Activated naive CD8-positive, alpha-beta T cell (primary cell): ENCODE data around the gene RDH13.
A peak's percentile ranks its signal among the peaks of the same experiment; 100 is the strongest.
"Not testable (repeated sequence)": the region's sequence is repeated elsewhere in the genome, so short reads cannot be mapped to it uniquely, and the experiment has no call there.

Experiments used
- H3K27ac Mint-ChIP-seq: one replicate; pipeline ENCODE4 v1.8.0; 2021; ENCODE audit warnings: mixed read lengths
- H3K27me3 Mint-ChIP-seq: one replicate; pipeline ENCODE4 v1.8.0; 2021; ENCODE audit warnings: mixed read lengths
- H3K36me3 Mint-ChIP-seq: one replicate; pipeline ENCODE4 v1.8.0; 2021; ENCODE audit warnings: mixed read lengths
- H3K4me1 Mint-ChIP-seq: one replicate; pipeline ENCODE4 v1.8.0; 2021; ENCODE audit warnings: low read depth, mixed read lengths
- H3K4me3 Mint-ChIP-seq: one replicate; pipeline ENCODE4 v1.8.0; 2021; ENCODE audit warnings: mild to moderate bottlenecking, mixed read lengths
- H3K9me3 Mint-ChIP-seq: one replicate; pipeline ENCODE4 v1.8.0; 2021; ENCODE audit warnings: low read depth, mixed read lengths

The RDH13 gene

DNA sequence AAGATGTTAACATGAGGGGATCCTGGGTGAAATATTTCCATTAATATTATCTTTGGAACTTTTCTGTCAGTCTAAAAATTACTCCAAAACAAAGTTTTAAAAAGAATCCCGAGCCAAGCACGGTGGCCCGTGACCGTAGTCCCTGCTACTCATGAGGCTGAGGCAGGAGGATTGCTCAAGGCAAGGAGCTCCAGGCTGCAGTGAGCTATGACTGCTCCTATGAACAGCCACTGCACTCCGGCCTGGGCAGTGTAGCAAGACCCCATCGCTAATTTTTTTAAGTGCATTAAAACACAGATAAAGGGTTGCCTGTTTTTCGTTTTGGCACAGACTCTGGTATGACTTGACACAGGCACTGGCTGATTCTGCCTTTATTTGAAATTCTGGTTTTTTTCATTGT lies 31.8 kb downstream of the RDH13 start:
- Mint-ChIP-seq H3K27me3 (no peaks in the 10 kb centered on the region), H3K4me1 (peaks cover 10% of the 10 kb centered on the region), H3K27ac (no peak overlapping the region), H3K36me3 (no peaks in the 10 kb centered on the region), H3K9me3 (peaks cover 2% of the 10 kb centered on the region), H3K4me3 (no peak overlapping the region)

- peaks cover 12% of the 10 kb centered on the region for H3K4me1 Mint-ChIP-seq
- H3K27me3 Mint-ChIP-seq: no peaks in the 10 kb centered on the region
- peaks cover 5% of the 10 kb centered on the region for H3K9me3 Mint-ChIP-seq
- no peak overlapping the region for H3K27ac Mint-ChIP-seq
- no peak overlapping the region for H3K4me3 Mint-ChIP-seq
- peaks cover 2% of the 10 kb centered on the region for H3K36me3 Mint-ChIP-seq
These were observed 34.2 kb downstream of the RDH13 start for GRCh38 chr19:55028757-55029156.

DNA sequence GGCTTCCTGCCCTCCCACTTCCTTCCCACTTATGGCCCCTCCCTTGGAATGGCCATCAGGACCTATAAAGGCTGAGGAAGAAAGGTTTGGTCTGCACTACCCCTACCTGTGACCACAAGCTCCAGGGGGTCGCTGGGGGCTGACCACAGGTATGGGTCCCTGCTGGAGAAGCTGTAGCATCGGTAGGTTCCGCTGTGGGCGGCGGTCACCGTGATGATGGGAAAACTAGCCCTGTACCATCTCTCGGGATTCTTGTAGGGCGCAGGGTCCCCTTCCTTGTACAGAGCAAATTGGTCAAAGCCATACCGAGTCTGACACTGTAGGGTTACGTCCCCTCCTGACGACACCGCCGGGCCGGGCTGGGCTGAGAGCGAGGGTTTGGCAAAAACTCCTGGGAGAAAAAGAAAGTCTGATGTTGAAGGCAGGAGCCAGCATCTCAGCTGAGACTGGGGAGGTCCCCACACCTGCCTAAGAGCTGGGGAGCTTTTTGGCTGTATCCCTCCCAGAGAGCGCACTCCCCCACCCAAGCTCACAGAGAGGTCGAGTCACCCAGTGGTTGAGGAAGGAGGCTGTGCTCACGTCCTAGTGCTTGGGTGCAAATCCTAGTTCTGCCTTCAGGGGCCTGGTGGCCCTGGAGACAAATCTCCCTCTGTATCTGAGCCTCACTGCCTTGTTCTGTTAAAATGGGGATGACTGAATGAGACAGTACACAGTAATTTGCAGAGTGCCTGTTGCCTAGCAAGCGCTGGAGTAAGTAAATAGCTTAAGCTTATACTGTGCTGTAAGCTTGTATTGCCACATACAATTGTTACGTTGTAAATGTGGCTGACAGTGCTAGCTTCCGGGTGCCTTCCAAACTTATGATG lies 35.2 kb downstream of the RDH13 start:
- Mint-ChIP-seq H3K36me3 (peaks cover 7% of the 10 kb centered on the region), H3K9me3 (peaks cover 5% of the 10 kb centered on the region), H3K27me3 (no peaks in the 10 kb centered on the region), H3K4me1 (peaks cover 14% of the 10 kb centered on the region), H3K27ac (no peak overlapping the region), H3K4me3 (no peak overlapping the region)

GRCh38 chr19:55027140-55027471 lies 35.8 kb downstream of the RDH13 start:
- H3K4me3 Mint-ChIP-seq, H3K27ac Mint-ChIP-seq, H3K9me3 Mint-ChIP-seq, H3K27me3 Mint-ChIP-seq: not testable (repeated sequence)
- peaks cover 14% of the 10 kb centered on the region for H3K4me1 Mint-ChIP-seq
- H3K36me3 Mint-ChIP-seq: peaks cover 12% of the 10 kb centered on the region

GRCh38 chr19:55024111-55024510 lies 38.8 kb downstream of the RDH13 start:
- Mint-ChIP-seq H3K9me3 (peaks cover 5% of the 10 kb centered on the region), H3K4me3 (no peak overlapping the region), H3K4me1 (peaks cover 14% of the 10 kb centered on the region), H3K27me3 (no peaks in the 10 kb centered on the region), H3K36me3 (peaks cover 21% of the 10 kb centered on the region), H3K27ac (no peak overlapping the region)

- H3K9me3 Mint-ChIP-seq, H3K4me3 Mint-ChIP-seq: not testable (repeated sequence)
- peaks cover 31% of the 10 kb centered on the region for H3K36me3 Mint-ChIP-seq
These were observed 42.6 kb downstream of the RDH13 start for GRCh38 chr19:55020351-55020750.

DNA sequence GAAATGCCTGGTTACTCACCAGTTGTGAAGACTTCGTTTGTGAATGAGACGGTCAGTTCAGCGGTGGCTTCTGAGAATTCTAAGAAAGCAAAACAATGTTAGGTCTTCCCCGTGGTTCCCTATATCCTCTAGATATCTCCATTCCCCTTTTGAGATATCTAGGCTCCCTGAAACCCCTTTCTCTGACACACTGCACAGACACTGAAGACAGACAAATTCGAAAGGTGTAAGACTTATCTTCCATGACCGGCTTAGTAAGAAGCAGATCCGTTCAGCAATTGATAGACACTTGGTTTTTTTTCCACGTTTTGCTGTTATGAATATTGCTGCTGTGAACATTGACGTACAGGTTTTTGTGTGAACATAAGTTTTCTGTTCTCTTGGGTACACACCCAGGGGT lies 44.3 kb downstream of the RDH13 start:
- Mint-ChIP-seq H3K4me3 (no peak overlapping the region), H3K4me1 (peaks cover 3% of the 10 kb centered on the region), H3K27ac (no peak overlapping the region), H3K9me3 (no peaks in the 10 kb centered on the region), H3K27me3 (no peaks in the 10 kb centered on the region), H3K36me3 (peaks cover 33% of the 10 kb centered on the region)

More at GRCh38 chr19:55020351-55020750, 42.6 kb downstream of the RDH13 start:
- H3K27me3 Mint-ChIP-seq, H3K27ac Mint-ChIP-seq, H3K4me1 Mint-ChIP-seq: not testable (repeated sequence)

DNA sequence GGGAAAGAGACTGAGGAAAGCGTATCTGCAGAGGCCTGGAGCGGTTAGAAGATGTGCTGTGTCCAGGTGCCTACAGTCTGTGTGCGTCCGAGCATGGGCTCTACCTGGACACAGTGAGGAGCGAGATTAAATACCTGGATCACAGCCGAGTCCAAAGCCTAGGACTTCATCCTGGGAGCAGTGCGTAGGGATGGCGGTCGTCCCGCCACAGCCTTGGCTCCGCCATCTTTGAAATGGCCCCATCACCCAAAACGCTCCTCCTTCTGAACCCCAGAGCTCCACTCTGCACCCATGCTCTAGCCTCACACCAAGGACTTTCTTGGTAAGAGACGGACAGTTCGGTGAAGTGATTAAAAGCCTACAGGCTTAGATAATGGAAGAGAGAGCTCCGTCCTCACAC lies 44.7 kb downstream of the RDH13 start:
- peaks cover 30% of the 10 kb centered on the region for H3K36me3 Mint-ChIP-seq
- H3K4me3 Mint-ChIP-seq: no peak overlapping the region

DNA sequence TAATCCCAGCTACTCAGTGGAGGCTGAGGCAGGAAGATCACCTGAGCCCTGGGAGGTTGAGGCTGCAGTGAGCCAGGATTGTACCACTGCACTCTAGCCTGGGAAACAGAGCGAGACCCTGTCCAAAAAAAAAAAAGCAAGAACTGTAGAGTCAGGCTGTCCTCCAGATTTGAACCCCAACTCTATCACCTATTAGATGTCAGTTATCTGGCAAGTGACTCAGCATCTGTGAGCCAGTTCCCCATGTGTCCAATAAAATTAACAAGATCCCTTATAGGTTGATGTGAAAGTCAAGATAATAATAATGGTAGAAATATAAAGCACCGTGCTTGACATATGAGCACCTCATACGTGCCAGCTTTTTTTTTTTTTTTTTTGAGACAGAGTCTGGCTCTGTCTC lies 46.9 kb downstream of the RDH13 start:
- no peak overlapping the region for H3K4me3 Mint-ChIP-seq
- H3K9me3 Mint-ChIP-seq: no peaks in the 10 kb centered on the region
- no peak overlapping the region for H3K27ac Mint-ChIP-seq
- peaks cover 27% of the 10 kb centered on the region for H3K36me3 Mint-ChIP-seq
- H3K4me1 Mint-ChIP-seq: peaks cover 2% of the 10 kb centered on the region
- H3K27me3 Mint-ChIP-seq: no peaks in the 10 kb centered on the region

More for the DNA sequence above, 44.7 kb downstream of the RDH13 start:
- H3K9me3 Mint-ChIP-seq: no peaks in the 10 kb centered on the region
- H3K4me1 Mint-ChIP-seq: peaks cover 2% of the 10 kb centered on the region
- no peaks in the 10 kb centered on the region for H3K27me3 Mint-ChIP-seq
- no peak overlapping the region for H3K27ac Mint-ChIP-seq

GRCh38 chr19:55015126-55015525 lies 47.8 kb downstream of the RDH13 start:
- Mint-ChIP-seq H3K36me3 (peaks cover 30% of the 10 kb centered on the region), H3K9me3 (no peaks in the 10 kb centered on the region), H3K4me3 (no peak overlapping the region), H3K27ac (no peak overlapping the region), H3K4me1 (peaks cover 2% of the 10 kb centered on the region), H3K27me3 (no peaks in the 10 kb centered on the region)

DNA sequence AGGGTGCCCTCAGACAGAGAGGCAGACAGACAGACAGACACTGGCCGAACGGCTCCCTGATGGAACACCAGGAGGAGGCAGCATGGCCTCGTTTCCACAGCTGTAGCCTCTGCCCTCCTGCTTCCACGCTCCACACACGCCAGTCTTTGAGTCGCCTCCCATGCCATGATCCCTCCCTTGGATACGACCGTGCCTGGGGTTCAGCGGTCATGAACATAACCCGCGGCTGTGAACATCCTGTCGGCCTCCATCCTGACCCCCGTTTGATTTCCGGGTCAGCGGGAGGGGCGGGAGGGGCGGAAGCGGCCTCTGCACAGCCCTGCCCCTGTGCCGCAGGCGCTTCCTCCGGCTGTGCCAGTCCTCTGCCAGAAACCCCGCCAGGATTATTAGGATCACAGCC lies 48.2 kb downstream of the RDH13 start:
- Mint-ChIP-seq H3K27ac (no peak overlapping the region), H3K36me3 (peaks cover 30% of the 10 kb centered on the region), H3K27me3 (no peaks in the 10 kb centered on the region), H3K9me3 (no peaks in the 10 kb centered on the region), H3K4me1 (peaks cover 2% of the 10 kb centered on the region), H3K4me3 (peak overlapping the region; percentile 54)

GRCh38 chr19:55013596-55013995 lies 49.4 kb downstream of the RDH13 start:
- peaks cover 35% of the 10 kb centered on the region for H3K36me3 Mint-ChIP-seq
- no peaks in the 10 kb centered on the region for H3K27me3 Mint-ChIP-seq
- H3K4me3 Mint-ChIP-seq: no peak overlapping the region
- H3K9me3 Mint-ChIP-seq: peaks cover 8% of the 10 kb centered on the region
- H3K27ac Mint-ChIP-seq: no peak overlapping the region
- peaks cover 9% of the 10 kb centered on the region for H3K4me1 Mint-ChIP-seq

- Mint-ChIP-seq H3K4me3 (no peak overlapping the region), H3K36me3 (peaks cover 42% of the 10 kb centered on the region), H3K27me3 (no peaks in the 10 kb centered on the region), H3K4me1 (peaks cover 18% of the 10 kb centered on the region), H3K27ac (no peak overlapping the region), H3K9me3 (peaks cover 8% of the 10 kb centered on the region)
These were observed 50.6 kb downstream of the RDH13 start for GRCh38 chr19:55012306-55012705.

- peaks cover 13% of the 10 kb centered on the region for H3K9me3 Mint-ChIP-seq
- peaks cover 48% of the 10 kb centered on the region for H3K36me3 Mint-ChIP-seq
- peaks cover 28% of the 10 kb centered on the region for H3K4me1 Mint-ChIP-seq
- H3K4me3 Mint-ChIP-seq, H3K27ac Mint-ChIP-seq, H3K27me3 Mint-ChIP-seq: not testable (repeated sequence)
These were observed 52.4 kb downstream of the RDH13 start for GRCh38 chr19:55010561-55010960.

DNA sequence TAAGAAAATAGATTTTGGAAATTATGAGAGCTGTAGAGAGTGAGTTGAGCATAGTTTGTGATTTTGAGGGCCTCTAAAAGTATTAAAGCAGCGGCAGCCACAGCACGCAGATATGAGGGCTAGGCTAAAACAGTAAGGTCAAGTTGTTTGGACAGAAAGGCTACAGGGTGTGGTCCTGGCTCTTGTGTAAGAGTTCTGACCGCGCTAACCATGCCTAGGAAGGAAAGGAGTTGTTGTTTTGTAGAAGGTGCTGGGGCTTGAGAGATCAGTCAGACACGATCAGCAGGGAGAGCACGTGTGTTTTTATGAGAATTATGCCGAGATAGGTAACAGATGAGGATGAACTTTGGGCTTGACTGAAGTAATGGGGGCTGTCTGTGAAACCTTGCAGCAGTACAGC lies 54.2 kb downstream of the RDH13 start:
- Mint-ChIP-seq H3K4me1 (peaks cover 30% of the 10 kb centered on the region), H3K4me3 (peak overlapping the region; percentile 6), H3K9me3 (peaks cover 22% of the 10 kb centered on the region), H3K36me3 (peaks cover 46% of the 10 kb centered on the region)
- not testable (repeated sequence) for H3K27me3 Mint-ChIP-seq, H3K27ac Mint-ChIP-seq

GRCh38 chr19:55008189-55008588 lies 54.8 kb downstream of the RDH13 start:
- Mint-ChIP-seq H3K9me3 (peaks cover 24% of the 10 kb centered on the region), H3K4me1 (peaks cover 30% of the 10 kb centered on the region), H3K36me3 (peaks cover 46% of the 10 kb centered on the region)
- not testable (repeated sequence) for H3K4me3 Mint-ChIP-seq, H3K27me3 Mint-ChIP-seq, H3K27ac Mint-ChIP-seq
